D341Med (cell line): ENCODE results near the gene SLC35E2B.
"Not testable (repeated sequence)": the region's sequence is repeated elsewhere in the genome, so short reads cannot be mapped to it uniquely, and the experiment has no call there.

Experiments used
- DNase-seq: peaks from one replicate; pipeline ENCODE4 v3.0.0; 2012; ENCODE audit warnings: low spot score

Gene SLC35E2B

GRCh38 chr1:1703796-1704195 lies 11.2 kb upstream of the SLC35E2B start:
- no peak for DNase-seq

GRCh38 chr1:1702506-1702905 lies 9.9 kb upstream of the SLC35E2B start:
- DNase-seq: not testable (repeated sequence)

- not testable (repeated sequence) for DNase-seq
Measured at GRCh38 chr1:1700557-1700956, 8.0 kb upstream of the SLC35E2B start.

- not testable (repeated sequence) for DNase-seq
Measured at GRCh38 chr1:1700067-1700466, 7.5 kb upstream of the SLC35E2B start.

- not testable (repeated sequence) for DNase-seq
Measured at GRCh38 chr1:1699061-1699460, 6.5 kb upstream of the SLC35E2B start.

- DNase-seq: not testable (repeated sequence)
Measured at GRCh38 chr1:1697358-1698183, 5.0 kb upstream of the SLC35E2B start.

GRCh38 chr1:1696431-1697357 lies 4.1 kb upstream of the SLC35E2B start:
- not testable (repeated sequence) for DNase-seq

- DNase-seq: not testable (repeated sequence)
Measured at GRCh38 chr1:1692324-1692713, 276 bp downstream of the SLC35E2B start.

GRCh38 chr1:1691443-1691842 lies 1.2 kb downstream of the SLC35E2B start:
- not testable (repeated sequence) for DNase-seq

- not testable (repeated sequence) for DNase-seq
Measured at GRCh38 chr1:1689526-1689925, 3.1 kb downstream of the SLC35E2B start.

- no peak for DNase-seq
Measured at GRCh38 chr1:1687846-1688245, 4.7 kb downstream of the SLC35E2B start.

- peak; percentile 15 for DNase-seq
Measured at GRCh38 chr1:1684031-1684681, 8.4 kb downstream of the SLC35E2B start.

- no peak for DNase-seq
Measured at GRCh38 chr1:1683104-1683905, 9.3 kb downstream of the SLC35E2B start.

GRCh38 chr1:1680912-1681273 lies 11.7 kb downstream of the SLC35E2B start:
- DNase-seq: no peak

GRCh38 chr1:1680031-1680911 lies 12.3 kb downstream of the SLC35E2B start:
- DNase-seq: no peak

- peak; percentile 47 for DNase-seq
Measured at GRCh38 chr1:1678581-1679380, 13.8 kb downstream of the SLC35E2B start.

- peak; percentile 22 for DNase-seq
Measured at GRCh38 chr1:1677718-1678580, 14.6 kb downstream of the SLC35E2B start.

GRCh38 chr1:1676087-1676486 lies 16.5 kb downstream of the SLC35E2B start:
- not testable (repeated sequence) for DNase-seq

GRCh38 chr1:1675218-1675617 lies 17.4 kb downstream of the SLC35E2B start:
- DNase-seq: not testable (repeated sequence)
